ENCODE measurements around the gene RPL32. TPM values are rescaled to one million over a fixed set of nuclear protein-coding genes. Genes with fewer than 3 reads are reported as not detected.

RPL32 gene
- total and polyA plus RNA-seq, 9 of the 15 experiments (the other 6 are each of a cell fraction or from before 2014, with no cell fraction given): 2,738 to 6,200 (median 4,286) TPM

- TF ChIP-seq FOXO4 (CRISPR knock-in tag; IDR thresholded peaks at IDR 0.05): no peak
- peak; percentile 61 to 70 for TF ChIP-seq RAD21 (CRISPR knock-in tag; conservative IDR thresholded peaks at IDR 0.05 in 1 of 2, IDR thresholded peaks at IDR 0.05 in 1 of 2)
- no peak for TF ChIP-seq C11orf30 (IDR thresholded peaks at IDR 0.05; ENCODE audit: low read depth)
- no peak for TF ChIP-seq MCM7 (IDR thresholded peaks at IDR 0.05)
- peak; percentile 24; the same call in 1 of the 2 replicates for TF ChIP-seq ZBTB40 (IDR thresholded peaks at IDR 0.05)
- no peak for TF ChIP-seq ZBTB40 (CRISPR knock-in tag; IDR thresholded peaks at IDR 0.05)
- TF ChIP-seq MED1 (CRISPR knock-in tag; IDR thresholded peaks at IDR 0.05; ENCODE audit: borderline replicate concordance): no peak
- TF ChIP-seq ZNF280A (IDR thresholded peaks at IDR 0.05; ENCODE audit: low read depth, partially characterized antibody): no peak
- no peak for TF ChIP-seq SP2 (IDR thresholded peaks at IDR 0.05; ENCODE audit: extremely low read depth, low read depth, low read length, poor library complexity, severe bottlenecking)
- no peak for TF ChIP-seq ZNF253 (CRISPR knock-in tag; conservative IDR thresholded peaks at IDR 0.05)
- TF ChIP-seq ZNF280B (CRISPR knock-in tag; IDR thresholded peaks at IDR 0.05): no peak
- TF ChIP-seq ZBED1 (IDR thresholded peaks at IDR 0.05): no peak
- no peak for TF ChIP-seq MYBL2 (IDR thresholded peaks at IDR 0.05; ENCODE audit: low read depth)
- no peak for TF ChIP-seq MYBL2 (CRISPR knock-in tag; IDR thresholded peaks at IDR 0.05; ENCODE audit: borderline replicate concordance)
Measured at GRCh38 chr3:12810013-12810780, 31.2 kb downstream of the RPL32 start (continued).
